ENCODE measurements around the gene ADAMTS5.

The ADAMTS5 gene
- 0 reads per million in 2 donors for total RNA-seq

DNA sequence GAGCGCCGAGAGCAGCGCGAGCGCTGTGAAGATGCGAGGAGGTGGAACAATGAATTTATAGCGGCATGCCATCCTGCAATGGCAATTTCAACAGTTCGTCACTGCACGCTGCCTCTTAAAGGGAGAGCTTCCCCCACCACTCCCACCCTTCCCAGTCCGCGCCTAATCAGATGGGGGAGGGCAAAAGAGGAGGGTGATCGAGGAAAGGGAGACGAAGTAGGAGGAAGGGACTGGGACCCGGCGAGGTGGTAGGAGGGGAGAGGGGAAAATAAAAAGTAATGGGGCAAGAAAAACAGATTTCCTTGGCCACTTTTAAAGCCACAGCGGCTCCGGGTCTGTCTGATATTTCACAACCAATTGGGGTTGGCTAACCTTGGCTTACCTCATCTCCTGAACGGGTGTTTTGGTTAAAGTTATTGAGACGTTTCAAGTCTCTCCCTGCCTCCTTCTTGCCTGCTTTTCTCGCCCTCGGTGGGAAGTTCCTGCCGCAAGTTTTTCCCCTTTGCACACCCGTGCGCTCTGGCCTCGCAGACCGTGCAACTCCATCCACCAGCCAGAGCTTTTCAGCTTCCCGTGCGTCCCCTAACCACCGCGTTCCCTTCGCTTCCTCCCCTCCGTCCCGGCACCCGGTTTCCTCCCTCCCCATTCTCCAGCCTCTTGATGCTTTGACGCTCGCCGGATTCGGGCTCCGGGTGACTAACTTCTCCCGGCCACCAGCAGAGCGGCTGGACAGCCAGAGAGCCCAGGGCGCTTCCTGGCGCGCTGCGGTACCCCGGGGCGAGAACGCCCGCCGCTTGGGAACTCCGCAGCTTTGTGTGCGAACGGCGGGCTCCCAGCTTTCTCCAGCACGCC is at the start of gene ADAMTS5:
Gene ADAMTS5 (minus strand): TSS at position 27 of the 852 bp plus-strand sequence. CDS start 697 bp downstream, outside the sequence.
- DNase-seq: no peak

DNA sequence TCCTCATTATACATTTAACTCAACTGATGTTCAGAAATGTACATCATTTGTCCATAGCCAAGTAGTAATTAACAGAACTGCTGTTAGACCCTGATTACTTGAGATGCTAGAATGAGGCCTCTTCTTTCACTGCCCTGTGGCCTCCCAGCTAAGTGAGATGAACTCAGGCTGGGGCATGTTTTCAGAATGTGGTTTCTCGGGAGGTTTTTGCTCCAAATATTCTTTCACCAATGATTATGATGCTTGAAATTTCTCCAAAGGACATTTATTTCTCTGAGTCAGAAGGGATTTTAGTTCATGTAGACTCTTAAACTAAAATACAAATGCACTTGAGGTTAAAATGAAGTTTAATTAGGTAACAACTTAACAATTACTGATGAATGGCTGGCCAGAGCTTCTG is 34.6 kb upstream of the ADAMTS5 start:
- DNase-seq: no peak

DNA sequence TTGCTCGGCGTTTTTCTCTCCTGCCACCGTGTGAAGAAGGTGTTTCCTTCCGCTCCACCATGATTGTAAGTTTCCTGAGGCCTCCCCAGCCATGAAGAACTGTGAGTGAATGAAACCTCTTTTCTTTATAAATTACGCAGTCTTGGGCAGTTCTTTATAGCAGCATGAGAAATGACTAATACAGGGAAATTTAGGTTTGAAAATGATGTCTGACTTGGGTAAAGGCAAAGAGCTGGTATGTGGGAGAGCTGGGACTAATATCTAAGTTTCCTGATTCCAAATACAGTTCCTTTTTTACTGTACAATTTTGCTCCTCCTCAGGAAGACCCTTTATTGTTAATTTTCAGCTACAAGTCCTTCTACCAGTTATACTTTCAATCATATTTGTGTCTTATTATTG is 16.7 kb upstream of the ADAMTS5 start:
- no peak for DNase-seq

DNA sequence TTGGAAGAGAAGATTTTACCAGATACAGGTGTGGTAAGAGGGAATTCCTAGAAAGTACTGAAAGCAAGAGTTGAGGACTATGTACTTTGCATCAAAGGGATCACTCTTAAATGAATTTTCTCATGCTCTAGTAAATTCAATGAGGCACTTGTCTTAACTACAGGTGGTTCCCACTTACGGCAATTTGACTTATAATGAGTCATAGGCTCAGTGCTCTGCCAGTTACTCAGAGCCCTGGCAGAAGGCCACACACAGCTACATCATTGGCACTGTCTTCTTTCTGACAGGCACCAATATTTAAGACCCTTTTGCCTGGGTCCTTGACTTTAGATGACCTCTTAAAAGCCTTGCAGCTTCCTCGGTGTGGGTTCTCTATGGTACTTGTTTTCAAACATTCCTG is 15.9 kb upstream of the ADAMTS5 start:
- no peak for DNase-seq

DNA sequence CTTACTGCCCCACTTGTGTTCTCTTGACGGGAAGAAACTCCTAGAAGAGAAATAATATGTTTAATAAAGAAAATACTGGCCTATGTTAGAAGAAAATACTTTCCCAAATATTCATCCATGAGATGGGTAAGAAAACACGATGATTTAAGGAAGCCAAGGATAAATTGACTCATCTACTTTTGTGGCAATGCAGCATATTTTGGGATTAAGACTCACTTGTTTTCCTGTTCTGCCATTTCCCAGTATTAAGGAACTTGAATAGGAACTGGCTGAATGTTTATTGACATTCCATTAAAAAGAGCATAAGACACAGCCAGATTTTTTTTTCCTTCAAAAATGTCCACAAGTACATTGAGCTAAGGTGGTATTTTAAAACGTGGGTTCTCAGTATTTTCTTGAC is 10.9 kb upstream of the ADAMTS5 start:
- no peak for DNase-seq

DNA sequence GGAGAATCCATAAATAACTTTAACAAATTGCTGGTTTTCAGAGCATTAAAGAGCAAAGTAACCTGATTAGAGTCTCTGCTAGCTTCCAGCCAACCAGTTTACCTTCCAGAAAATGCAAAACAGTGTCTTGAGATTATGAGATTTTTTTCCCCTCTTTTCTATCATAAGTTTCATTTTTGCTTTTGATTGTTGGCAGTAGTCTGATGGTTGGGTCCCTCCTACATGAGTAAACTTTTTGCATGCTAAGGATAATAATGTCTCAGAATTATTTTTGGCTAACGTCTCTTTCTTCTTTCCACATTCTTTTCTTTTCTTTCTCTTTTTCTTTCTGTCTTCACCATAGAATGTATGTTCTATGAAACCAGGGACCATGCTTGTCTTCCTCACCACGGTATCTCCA is 6.3 kb upstream of the ADAMTS5 start:
- no peak for DNase-seq

DNA sequence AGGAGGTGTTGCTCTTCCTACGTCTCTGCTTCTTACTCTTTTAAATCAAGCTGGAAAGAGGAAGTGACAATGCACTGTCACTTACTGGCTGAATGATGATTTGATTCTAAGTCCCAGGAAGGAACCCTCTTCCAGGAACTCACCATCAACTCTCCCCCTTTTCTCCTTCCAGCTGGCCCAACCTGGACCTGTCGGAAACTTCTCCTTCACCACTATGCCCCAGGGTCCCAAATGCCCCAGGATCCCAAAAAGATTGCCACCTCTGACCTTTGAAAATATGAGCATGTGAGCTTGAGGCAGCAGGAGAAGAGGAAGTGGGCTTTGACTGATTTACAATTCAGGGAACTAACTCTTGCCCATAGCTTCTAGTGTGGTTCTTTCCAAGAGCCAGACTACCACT is 5.3 kb upstream of the ADAMTS5 start:
- no peak for DNase-seq

DNA sequence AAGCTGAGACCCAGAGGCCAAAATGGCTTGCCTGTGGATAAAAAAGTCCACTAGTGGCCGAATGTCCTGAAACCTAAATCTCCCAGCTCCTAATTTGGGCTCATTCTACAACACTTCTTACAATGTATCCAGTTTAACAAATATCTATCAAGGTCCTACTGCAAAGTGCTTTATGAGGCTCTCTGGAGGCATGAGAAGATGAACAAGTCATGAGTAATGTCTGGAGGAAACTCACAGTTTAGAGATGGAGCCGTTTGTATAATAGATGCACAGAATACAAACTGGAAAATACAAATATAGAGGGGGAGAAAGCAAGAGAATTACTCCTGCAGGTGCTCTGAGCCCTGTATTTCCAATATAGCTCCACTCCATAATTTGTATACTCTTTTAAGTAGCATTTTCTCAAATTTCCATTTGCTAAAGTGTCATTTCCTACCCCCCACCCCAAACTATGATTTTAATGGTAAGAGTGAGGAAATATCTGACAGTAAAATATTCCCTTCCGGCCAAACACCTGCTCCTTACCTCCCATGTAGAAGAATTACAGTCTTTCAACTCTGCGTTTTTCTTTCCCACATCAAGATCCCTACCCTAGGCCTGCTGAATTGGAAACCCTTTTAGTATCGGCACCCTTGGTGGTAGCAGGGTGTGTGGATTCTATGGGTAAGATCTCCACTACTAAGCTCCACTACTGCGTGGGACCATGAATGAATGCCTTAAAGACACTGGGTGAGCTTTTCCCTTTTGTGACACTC is 3.3 kb upstream of the ADAMTS5 start:
- no peak for DNase-seq

DNA sequence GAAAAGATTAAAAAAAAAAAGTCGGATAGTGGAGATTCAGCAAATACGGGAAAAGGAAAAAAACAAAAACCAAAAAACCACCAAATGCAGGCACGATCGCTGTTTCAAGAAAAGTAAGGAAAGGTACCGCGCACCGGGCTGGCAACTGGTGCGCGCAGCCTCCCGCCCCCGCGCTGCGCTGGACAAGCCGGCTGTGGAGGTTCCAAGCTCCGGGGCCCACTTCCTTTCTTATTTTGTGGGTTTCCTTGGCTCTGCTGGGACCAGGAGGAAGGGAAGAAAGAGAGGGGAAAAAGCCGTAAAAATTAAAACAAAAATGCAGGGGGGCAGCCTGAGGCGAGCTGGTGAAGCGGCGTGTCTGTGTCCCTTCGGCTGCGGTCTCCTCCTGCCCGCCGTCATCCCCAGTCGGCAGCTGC is 233 bp downstream of the ADAMTS5 start:
- no peak for DNase-seq

DNA sequence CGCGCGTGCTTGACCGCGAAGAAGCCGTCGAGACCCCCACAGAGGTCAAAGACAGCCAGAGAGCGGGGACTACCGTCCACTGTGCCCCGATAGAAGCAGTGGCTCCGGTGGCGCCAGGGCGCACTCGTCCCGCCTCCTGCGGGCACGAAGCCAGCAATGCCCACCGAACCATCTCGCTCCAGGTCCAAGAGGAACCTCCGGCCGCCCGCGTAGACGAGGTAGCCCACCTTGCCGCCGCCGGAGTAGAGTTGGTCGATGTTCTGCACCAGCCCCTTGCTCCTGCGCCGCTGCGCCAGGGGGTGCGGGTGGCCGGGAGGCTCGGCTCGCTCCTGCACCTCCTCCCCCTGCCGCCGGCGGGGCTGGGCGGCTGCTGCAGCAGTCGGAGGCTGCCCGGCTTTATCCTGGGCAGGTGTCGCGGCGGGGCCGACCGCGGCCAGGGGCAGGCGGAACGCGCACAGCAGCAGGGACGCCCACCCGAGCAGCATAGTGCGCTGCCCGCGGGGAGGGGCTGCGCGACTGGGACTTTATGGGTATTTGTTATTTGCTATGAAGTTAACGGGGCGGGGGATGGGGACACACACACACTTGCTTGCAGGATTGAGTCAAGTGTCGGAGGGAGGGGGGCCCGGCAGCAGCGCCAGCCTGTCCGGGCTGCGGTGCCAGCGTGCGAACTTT is 844 bp downstream of the ADAMTS5 start:
- no peak for DNase-seq

DNA sequence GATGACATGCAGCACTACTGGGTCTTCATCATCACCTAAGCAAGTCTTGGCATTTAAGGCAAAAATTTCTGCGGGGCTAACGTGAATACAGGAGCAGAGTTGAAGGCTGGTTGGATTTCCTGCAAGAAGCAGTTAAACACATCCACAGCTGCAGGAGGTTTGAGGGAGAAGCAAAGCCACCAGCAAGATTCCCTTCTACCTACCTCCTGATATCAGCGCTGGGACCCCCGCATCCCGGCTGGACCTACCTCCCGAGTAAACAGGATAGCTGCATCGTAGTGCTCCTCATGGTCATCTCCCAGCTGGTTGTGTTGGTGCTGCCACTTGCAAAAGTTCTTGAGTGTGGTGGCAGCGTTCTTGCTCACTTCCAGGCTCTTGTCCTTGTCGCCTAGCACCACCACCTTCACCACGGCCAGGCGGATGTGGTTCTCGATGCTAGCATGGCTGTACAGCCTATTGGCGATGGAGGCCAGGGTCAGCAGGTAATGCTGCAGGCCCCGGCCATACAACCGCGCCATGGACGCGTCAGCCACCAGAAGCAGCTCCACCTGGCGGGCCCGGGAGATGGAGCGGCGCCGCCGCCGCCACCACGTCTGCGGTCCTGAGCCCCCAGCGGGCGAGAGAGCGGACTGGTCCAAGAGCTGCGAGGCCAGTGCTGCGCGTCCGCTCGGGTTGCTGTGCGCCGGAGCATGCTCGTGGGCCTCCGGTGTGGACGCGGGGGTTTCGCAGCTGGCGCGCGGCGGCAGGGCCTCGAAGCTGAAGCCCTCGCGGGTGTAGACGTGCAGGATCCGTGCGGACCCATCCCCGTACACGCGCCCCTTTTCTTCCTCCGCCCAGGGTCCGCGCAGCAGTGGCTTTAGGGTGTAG is 1.6 kb downstream of the ADAMTS5 start:
- no peak for DNase-seq

DNA sequence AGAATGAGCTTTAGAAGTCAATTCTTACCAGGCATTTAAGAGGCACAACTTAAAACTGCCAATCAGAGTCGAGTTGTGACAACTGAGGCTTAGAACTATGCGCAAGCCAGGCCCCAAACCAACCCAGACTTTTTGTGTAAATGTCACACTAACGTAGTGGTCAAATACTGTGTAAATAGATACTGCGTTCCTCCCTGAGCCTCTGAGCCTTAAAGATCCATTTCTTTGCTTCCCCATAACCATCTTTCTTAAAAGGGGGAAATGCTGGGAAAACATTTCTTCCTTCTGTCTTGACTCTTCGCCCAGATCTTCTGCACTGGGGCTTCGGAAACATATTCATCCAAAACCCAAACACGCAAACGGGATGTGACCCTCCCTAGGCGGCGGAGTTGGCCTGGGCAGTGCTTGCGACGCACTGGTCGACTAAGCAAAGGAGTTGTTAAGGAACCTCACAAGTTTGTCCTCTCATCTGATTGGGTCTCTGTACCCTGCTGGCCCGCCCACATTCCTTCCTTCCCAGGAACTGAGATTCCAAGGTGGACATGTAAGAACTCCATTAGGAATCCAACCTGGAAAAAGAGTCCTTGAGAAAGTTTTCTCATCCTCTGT is 2.6 kb downstream of the ADAMTS5 start:
- no peak for DNase-seq

DNA sequence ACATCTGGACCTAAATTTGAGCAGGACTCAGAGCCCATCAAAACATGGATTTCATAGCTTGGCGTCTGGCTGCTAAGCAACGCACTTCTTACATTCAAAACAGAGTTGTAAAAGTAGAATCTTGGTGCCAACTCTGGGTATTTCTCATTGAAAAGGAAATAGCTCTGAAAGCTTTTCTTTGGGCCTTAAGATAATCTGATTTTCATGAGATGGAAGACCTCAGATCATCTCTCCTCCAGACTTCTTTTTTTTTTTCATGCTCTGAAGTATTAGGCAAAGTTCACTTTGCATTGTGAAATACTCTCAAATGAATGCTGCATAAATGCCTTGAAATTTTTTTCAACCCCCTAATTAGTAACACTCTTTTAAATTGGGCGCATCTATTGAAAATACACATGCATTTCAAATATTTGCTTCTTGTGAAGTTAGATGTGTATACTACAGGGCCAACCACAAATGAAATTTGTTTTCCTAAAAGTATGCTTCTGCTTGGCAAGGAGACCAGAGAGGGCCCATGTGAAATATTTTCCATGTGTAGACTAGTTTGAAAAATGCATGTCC is 4.2 kb downstream of the ADAMTS5 start:
- no peak for DNase-seq

DNA sequence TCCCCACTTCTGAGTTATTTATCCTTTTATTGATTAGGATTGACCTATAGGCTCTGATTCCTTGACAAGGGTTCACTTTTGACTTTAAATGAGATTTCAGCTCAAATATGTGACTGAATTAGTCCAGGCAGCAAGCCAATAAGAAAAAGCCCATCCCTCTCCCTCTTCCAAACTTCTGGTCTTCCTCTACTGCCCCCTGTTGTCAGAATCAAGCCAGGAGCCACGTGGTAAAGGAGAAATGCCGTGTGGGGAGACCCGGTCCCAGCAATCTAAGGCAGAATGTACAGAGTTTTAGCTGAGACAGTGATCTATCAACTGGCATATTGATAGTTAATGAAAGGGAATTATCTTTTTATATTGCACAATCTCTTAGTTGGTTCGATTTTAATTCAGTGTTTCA is 5.2 kb downstream of the ADAMTS5 start:
- no peak for DNase-seq

DNA sequence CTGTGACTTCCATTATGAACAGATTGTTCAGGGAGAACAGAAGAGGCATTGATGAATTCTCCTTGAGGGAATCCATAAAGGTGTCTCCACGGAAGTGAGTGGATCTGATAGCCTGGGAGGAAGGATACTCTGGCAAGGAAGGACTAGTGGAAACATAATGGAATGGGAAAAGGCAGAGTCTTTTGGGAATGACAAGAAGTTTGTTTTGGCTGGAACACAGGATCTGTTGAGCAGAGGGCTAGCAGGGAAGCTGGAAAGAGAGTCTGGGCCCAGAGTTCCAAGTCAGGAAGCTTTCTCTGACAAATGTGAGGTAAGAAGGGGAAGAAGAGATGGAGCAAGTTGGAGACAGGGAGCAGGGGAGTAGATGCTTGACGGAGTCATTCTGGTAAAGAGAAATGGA is 8.1 kb downstream of the ADAMTS5 start:
- DNase-seq: no peak

DNA sequence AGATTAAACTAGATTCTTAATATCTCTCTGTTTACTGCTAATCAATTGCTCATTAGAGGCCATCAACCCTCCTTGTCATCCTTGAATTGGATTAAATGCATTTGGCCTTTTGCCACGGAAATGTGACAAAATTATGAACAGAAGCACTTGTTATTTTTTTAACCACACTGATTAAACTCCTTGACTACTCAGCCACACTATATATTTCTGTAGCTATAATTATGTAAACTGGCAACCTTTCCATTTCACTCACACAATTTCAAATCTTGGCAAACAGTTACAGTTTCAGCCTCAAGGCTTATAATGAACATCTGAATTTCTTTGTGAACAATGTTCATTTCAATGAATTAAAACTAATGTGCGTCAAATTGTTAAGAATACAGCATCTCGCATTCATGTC is 10.1 kb downstream of the ADAMTS5 start:
- no peak for DNase-seq

DNA sequence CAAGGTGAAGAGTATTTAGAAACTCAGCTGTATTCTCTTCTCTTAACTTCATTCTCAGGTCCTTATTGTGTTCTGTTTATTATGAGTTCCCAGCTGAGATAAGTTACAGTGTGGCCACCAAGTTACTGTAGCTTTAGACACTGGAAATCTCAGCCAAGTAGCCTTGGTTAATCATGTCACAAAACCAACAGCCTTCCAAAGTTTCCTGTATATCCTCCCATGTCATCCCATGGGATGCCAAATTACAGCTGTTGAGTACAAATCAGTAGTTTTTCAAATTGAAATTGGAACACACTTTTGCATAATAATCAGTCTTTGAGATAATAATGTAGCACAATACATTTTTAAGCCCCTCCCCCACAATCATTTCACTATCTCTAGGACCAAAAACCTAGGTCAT is 10.7 kb downstream of the ADAMTS5 start:
- DNase-seq: no peak

DNA sequence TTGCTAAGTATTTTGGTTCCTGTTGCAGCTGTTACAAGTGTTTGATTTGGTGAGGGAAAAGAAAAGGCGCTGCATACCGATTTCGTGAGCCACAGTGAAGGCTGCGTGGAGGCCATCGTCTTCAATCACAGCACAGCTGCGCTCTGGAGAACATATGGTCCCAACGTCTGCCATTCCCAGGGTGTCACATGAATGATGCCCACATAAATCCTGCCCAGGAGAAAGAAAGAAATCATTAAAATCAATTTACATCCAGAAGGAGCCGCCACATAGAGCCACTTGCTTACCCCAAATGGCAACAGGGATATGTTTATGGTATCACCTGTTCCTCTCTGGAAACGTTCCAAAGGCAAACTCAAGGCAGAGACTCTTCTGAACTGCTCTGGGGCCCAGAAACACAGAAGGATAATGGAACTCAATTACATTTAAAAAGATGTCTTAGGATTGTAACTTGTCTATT is 12.2 kb downstream of the ADAMTS5 start:
- no peak for DNase-seq

DNA sequence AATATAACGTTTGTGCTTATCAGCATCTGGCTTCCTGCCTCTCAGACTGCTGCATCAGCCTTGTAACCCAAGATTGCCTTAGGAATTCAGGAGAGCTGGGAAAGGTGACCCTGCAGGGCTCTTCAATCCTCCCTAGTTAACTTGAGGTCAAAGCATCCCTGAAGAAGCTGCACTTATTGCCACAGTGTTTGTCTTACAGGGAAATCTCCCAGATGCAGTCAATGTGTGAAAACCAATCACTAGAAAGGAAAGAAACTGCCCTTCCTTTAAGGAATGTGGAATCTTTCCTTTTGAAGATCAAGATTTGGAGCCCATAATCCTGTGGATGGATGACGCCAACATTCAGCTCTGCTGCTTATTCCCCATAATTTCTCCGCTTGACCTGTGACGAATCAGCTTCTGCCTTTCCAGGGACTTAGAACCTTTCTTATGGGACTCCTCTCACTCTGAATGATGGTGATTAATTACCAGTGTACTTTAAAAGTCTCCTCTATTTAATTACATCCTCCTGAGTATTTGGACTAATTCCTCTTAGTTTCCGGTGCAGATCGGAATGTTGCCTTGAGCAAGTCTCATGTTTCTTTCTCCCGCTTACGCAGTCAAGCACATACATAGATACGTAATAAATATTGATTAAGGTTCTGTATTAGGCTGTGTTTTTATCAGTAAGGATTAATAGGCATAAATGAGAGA is 14.4 kb downstream of the ADAMTS5 start:
- no peak for DNase-seq

DNA sequence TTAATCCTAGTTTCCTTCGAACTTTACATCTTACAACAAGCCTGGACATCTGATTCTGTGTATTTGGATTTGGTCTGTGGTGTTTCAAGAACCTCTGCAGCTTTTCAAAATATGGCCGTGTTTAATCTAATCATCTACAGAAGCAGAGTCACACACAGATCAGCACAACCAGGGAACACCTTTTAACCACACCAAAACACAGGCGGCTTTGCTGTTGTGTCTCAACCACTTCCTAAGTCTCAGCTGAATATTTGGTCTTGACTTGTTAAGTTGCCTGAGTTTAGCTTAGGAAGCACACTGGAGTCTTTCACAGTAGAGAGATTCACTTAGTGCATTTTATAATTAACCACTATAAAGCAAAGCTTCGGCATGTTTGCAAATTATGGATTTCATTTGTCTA is 17.1 kb downstream of the ADAMTS5 start:
- DNase-seq: no peak

DNA sequence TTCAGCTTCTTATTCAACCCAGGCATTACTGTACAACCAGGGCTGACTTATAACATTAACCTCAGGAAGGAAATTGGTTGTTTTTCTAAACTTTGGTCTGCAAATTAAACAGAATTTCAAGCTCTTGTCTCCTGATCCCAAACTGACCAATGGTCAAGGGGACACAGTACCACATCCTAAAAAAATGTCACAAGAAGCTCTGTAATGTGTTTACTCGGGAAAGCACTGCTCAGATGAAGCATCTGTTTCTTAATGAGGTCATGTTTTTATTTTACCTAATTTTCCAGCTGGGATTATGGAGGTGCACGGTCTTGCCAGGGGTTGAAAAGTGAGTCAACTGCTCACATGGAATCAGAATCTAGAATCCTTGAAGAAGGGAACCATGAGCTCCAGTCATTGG is 18.7 kb downstream of the ADAMTS5 start:
- no peak for DNase-seq
